ENCODE data around the gene UQCR10.

UQCR10 gene

DNA sequence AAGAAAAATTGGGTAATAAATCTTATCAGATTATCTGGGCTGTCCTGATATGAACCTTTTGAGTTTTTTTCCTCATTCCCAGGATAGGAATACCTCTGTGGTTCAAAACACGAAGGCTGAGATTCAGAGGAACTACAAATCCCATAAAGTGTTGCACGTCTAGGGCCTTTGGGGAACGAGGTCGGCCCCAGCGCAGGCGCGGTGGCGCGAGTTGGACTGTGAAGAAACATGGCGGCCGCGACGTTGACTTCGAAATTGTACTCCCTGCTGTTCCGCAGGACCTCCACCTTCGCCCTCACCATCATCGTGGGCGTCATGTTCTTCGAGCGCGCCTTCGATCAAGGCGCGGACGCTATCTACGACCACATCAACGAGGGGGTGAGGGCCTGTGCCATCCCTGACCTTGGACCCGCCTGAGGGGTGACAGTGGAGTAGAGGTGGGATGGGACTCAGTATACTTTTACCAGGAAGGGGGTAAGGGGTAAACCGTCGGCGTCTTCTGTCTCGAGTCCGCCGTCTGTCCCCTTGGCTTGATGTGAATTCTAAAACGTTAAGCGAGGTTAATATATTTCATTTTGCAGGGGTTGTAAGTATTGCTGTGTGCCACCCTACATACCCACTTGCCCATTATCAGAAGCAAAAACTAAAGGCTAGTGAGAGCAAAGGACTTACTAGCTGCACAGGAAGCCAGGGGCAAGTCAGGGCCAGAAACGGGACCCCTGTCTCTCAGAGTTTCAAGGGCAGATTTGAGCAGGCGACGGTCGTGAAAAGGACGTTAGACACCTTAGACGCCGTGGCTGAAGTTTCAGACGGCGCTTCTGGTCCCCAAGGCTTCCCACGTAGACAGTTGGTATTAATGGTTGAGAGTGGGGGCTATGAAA, at the start of gene UQCR10:
Gene UQCR10, plus strand, starts transcription at position 199 of the 881 bp plus-strand sequence. Its CDS starts 30 bp downstream, at position 229.
- DNase-seq (ENCODE audit: low spot score), result peak; percentile 94

DNA sequence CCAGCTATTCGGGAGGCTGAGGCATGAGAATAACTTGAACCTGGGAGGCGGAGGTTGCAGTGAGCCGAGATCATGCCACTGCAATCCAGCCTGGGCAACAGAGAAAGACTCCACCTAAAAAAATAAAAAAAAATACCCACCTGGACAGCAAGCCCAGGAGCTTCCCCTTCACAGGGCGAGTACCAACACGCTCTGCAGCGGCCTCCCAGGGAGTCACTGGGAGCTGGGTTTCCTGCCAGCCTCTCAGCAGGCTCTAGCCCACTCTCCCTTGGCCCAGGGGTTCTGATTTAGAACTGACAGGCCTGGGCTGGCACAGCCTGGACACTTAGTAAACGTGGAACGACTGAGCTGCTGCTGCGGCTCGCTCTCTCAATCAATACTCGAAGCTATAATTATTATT, 49.4 kb upstream of the UQCR10 start:
- no peak for DNase-seq (ENCODE audit: low spot score)

DNA sequence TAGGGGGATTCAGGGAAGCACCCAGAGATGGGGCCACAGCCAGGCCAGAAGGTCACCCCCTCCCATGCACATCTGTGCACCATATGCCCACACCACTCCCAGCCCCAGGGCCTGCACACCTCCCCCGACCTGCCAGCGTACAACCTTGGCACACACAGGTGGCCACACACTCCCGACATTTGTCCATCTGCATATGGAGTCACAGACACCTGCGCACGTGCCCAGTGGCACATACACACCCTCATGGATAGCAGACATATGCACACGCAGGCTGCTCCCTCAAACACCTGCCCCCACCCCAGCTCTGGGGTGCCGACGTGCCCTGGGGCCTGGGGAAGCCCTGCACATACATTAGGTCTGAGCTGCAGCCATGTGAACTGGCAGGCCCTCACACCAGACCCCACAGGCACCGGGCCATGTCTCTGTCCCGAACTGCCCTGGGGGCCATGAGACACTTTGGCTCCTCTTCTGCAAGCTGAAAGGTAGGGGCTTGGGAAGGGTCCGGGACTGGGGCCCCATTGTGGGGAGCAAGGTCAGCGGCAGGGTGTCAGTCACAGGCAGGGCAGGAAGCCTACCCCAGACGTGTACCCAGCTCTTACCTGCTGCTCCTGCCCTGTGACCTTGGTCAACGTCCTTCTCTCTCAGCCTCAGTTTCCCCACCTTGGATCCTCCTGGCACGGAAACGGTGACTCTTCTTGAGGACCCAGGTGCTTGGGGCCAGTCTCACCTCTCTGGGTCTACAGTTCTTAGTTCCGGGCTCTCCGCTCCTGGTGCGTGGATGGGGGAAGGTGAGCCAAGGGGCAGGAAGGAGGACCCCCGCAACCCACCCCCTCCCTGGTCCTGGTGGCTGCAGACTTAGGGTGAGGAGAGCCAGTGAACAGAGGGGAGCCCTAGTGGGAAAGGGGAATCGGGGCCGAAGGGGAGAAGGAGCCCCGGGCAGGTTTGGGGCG, 47.9 kb upstream of the UQCR10 start:
- DNase-seq (ENCODE audit: low spot score), result no peak

DNA sequence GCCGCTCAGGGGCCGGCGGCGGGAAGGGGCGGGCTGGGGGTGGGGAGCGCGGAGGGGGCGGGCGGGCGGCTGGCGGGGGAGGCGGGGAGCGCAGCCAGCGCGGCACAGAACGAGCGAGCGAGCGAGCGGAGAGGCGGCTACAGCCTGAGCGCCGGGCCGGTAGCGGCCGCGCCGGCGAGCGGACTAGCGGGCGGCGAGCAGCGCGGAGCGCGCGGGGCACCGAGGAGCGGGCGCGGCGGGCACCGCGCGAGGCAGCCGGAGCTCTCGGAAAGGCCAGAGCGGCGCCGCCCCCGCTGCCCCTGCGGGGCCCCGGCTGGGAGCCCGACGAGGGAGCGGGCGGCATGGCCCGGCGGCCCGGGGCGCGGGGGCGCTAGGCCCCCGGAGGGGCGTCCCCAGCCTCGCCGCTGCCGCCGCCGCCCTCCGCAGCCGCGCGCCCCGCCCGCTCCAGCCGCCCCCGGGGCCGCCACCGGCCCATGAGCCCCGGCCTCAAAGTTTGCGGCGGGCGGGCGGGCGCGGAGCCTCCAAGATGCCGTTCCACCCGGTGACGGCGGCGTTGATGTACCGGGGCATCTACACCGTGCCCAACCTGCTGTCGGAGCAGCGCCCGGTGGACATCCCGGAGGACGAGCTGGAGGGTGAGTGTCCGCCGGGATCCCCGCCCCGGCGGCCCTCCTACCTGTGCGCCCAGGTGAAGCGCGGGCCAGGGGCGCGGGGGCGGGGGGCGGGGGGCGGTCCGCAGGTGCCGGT, 47.1 kb upstream of the UQCR10 start, which contains the start of gene CABP7:
Gene CABP7, plus strand, starts transcription at position 105 of the 747 bp plus-strand sequence. Its CDS starts 422 bp downstream, at position 527.
- DNase-seq (ENCODE audit: low spot score), result no peak

DNA sequence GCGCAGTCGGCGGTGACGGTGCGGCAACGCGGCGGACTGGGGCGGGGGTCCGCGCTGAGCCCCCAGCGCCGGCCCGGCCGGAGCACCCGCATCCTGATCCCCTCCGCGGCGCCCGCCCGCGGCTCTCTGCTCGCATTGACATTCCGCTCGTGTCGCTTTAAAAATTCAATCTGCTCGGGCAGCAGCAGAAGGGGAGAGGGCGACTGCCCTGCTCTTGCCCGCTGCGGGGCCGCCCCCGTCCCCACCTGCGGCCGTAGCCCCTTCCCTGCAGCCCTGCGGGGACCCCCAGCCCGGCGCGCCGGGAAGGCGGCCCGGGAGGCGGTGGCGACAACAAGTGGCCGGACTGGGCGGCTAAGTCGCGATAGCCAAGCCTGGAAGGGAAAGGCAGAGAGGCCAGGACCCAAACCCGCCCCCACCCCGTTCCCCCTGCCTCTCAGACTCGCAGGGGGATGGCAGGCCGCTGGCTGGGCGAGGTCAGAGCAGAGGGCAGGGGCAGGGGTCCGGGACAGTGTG, 46.3 kb upstream of the UQCR10 start:
- no peak for DNase-seq (ENCODE audit: low spot score)

DNA sequence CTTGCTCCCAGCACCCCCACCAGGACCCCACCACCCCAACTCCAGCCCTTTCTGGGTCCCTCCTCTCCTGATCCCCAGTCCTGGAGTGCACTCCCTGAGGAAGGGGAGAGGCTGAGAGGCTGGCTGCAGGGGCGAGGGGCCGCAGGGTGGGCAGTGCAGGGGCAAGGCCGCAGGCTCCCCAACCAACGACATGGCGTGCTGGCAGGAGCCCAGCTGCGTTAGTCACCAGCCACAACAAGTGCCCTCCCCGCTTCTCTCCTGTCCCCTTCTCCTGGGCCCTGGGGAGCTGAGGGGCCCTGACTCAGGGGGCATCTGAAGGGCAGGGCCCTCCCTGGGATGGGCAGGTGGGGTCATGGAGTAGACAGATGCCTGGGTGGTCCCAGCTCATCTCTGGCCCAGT, 45.0 kb upstream of the UQCR10 start:
- no peak for DNase-seq (ENCODE audit: low spot score)

DNA sequence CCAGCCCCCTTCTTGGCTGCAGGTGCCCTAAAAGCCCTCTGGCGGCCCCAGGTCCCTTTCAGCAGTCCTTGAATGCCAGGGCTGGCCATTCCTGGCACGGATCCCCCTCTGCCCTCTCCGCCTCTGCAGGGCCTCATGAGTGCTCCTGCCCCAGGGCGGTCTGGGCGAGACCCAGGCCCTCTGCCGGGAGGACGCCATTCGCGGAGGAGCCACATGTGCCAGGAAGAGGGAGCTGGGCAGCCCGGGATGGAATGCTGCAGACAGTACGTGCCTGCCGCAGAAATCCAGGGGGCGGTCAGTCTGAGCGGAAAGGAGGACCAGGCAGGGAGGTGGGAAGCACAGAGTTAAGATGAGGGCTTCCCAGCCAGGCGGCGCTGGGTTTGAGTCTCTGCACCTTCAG, 44.6 kb upstream of the UQCR10 start:
- DNase-seq (ENCODE audit: low spot score), result no peak

DNA sequence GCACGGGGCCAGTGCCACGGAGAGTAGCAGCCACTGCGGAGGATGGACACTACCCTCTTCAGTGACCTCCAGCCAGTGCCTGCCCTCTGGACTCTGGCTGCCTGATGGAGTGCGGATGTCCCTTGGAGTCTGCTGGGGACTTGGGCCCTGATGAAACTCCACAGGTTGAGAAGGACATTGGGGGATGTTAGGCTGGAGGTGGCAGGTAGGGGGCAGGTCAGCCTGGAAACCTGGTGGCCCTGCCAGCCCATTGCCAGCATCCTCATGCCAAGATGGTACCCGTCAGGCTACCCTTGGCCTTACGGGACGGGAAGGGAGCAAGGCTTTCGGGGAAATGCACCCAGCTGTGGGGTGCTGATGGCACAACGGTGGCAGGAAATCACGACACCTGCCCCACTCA, 43.4 kb upstream of the UQCR10 start:
- no peak for DNase-seq (ENCODE audit: low spot score)

- DNase-seq (ENCODE audit: low spot score), result no peak
Observed at GRCh38 chr22:29724843-29725242, 42.3 kb upstream of the UQCR10 start.

DNA sequence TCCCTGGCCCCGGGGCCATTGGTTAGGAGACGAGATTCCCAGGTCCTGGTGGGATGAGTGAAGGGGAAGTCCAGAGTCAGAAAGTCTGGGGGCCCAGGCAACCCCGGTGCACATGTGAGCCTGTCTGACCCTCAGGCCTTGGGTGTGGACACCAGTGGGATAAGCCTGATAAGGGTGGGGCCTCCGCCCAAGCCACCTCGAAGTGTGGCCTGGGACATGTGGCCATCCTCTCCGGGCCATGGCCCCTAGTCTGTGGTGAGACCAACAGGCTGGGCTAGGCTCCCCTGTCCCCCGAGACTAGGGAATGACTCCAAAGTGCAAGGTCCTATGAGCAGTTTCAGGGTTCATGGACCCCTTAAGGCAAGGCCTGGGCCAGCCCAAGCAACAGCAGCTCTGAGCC, 41.1 kb upstream of the UQCR10 start:
- no peak for DNase-seq (ENCODE audit: low spot score)

- no peak for DNase-seq (ENCODE audit: low spot score)
Observed at GRCh38 chr22:29726512-29727130, 40.5 kb upstream of the UQCR10 start.

GRCh38 chr22:29727131-29727523, 40.0 kb upstream of the UQCR10 start:
- peak; percentile 43 for DNase-seq (ENCODE audit: low spot score)

DNA sequence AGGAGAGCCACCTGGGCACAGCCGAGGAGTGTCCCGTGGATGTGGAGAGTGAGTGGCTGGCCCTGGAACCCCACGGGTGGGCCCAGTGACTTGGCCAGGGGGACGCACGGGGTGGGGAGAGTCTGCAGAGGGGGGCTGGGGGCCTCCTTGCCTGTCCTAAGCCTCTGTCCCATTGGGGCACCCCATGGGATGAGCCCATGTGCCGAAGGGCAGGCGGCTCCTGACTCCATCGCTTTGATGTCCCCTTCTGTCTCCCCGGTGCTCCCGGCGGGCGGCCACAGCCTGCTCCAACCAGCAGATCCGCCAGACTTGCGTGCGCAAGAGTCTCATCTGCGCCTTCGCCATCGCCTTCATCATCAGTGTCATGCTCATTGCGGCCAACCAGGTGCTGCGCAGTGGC, 38.0 kb upstream of the UQCR10 start:
- no peak for DNase-seq (ENCODE audit: low spot score)

- DNase-seq (ENCODE audit: low spot score), result no peak
Observed at GRCh38 chr22:29731058-29731850, 35.9 kb upstream of the UQCR10 start.

DNA sequence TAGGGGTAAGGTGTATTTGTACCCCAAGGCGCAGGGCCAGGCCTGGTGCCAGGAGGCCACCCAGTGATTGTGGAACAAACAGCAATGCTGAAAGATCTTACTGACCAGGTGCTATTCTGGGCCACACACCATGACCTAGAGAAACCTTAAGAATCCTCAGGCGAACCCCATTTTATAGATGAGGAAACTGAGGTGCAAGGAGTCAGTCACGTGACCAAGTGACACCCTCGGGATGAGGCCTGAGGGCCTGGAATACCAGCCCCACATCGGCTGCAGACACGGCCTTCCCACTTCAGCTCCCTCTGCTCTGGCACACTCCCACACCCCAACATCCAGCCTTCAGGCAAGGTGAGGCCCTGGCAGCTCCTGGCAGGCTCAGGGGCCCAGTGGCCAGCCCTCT, 34.3 kb upstream of the UQCR10 start:
- no peak for DNase-seq (ENCODE audit: low spot score)

DNA sequence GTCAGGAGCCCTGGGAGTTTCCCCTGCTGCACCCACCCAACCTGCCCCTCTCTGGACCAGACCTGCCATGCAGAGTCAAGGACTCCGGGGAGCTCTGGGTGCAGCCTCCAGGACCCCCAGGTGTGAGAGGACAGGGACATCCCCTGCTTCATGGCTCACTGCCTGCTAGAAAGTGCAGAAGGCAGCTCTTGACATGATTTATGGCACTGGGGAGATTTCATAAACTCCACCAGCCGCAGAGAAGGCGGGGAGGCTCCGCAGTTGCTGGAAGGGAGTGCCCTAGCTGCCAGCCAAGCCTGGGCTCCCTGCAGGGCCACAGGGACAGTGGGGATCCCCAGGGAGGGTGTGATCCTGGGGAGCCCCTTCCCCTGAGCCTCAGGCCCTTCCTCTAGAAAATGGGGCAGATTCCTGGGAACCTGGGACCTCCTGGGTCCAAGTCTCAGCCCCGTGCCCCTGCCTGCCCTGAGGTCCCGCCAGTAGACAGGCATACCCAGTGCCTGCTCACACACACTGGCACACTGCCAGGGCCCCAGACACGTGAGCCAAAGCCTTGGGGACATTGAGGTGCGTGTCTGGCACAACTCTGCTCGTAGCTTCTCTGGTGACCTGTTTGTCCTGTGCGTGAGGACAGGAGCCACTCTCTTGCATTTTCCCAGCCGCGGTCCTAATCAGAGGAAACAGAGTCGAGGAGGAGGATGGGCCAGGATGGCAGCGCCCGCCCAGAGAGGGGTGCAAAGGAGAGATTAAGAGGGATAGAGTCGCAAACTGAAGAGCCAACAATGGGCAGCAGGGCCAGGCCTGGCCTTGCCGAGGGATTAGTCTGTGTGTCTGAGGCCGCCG, 33.6 kb upstream of the UQCR10 start:
- DNase-seq (ENCODE audit: low spot score), result no peak

DNA sequence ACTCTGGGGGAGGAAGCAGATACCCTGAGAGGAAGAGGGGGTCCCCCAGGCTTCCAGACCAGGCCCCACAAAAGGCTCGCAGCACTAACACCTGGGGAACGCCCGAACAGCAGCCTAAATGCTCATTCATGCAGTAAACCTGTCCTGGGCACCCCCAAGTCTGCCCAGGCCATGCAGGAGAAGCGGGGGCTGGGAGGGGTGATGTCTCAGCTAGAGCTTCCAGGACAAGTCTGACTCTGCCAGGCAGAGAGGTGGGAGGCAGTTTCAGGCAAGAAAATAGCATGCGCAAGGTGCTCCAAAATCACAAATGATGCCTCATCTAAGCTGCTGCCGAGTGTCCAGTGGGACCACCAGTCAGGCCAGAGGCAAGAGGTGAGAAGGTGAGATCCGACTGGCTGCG, 32.8 kb upstream of the UQCR10 start:
- DNase-seq (ENCODE audit: low spot score), result no peak

DNA sequence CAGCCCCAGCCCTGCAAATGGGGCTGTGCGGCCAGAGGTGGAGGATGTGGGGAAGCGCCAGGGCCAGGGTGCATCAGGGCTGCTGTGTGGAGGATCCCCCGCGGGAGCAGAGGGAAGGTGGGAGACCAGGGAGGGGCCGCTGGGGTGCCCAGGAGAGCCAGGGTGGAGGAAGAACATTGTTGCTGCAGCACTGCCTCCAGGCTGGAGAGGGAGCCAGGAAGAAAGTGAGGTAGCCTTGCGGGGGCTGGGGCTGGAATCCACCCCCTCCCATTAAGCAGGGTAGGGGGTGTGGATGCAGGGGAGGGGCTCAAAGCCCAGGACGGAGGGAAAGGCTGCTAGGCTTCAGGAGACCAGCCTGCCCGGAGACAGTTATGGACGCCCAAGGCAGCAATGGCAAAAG, 32.3 kb upstream of the UQCR10 start:
- DNase-seq (ENCODE audit: low spot score), result no peak

DNA sequence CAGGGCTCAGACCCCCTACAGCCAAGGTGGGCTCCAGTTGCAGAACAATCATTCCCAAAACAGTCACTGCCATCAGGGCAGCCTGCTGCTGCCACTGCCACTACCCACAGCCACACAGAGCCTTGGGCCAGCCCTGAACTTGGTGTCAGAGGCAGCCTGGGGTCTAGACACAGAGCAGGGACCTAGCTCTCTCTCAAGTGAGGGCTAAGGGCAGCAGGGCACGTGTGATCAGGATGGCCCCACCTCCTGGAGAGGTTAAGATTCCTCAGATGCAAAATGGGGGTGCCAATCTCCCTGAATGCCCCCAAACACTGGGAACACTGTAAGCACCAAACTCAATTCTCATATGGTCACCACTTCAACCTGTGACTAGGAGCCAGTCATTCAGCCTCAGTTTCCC, 31.8 kb upstream of the UQCR10 start:
- DNase-seq (ENCODE audit: low spot score), result no peak

Measured in germinal center (tissue), 1 donor.